GM18951 (cell line): ENCODE measurements around the gene DCBLD1.

Experiments used
- POLR2A ChIP-seq: IDR thresholded peaks from 4 replicates; pipeline ENCODE4 v1.6.1; 2011; ENCODE audit warnings: mild to moderate bottlenecking; ENCODE audit not compliant: insufficient read length, insufficient read depth; ENCODE audit errors: extremely low read depth
- in situ Hi-C: fragments of 300-500 bp; cut with MboI; formaldehyde crosslinking; loops from one replicate; pipeline ENCODE4 v1.12.0; 2022; ENCODE audit warnings: low sequenced_read_pairs, mixed read lengths, inconsistent platforms; ENCODE audit not compliant: unreplicated experiment

The DCBLD1 gene

DNA sequence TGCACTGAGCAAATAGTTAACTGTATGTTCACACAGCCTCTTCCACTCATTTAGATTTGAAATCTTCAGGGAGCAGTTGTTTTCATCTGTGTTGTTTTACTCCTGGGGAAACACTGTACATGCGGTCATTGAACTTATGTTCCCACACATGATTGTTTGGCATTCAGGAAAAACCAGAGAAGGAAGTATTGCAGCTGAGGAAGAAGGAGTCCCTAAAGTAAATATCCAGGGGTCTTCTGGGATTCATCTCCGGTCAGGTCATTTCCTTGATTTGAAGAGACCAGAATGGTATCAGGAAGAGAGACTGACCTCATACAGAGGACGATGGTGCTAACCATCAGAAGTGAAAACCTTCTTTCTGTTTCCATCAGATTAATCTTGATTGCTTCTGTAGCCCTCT, 52.5 kb downstream of the DCBLD1 start:
- TF ChIP-seq POLR2A = no peak
- in situ Hi-C loops = no loop called here

DNA sequence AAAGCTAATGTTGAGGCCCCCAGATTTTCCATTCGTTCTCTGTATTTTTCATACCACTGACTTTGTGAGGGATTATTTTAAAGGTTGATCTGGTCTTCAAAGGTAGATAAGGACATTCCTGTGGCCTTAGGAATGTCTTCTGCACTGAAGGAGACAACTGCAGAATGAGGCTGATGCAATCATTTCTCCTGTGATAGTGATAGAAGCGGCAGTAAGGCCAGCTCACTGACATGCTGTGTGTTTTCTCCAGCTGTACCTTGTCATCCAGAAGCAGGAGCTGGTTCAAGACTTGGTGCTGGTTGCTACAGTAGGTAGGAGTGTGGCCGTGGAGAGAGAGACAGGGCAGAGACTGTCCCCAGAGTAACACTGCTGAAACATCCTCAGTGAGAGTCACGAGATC, 53.8 kb downstream of the DCBLD1 start:
- in situ Hi-C loops = no loop called here
- TF ChIP-seq POLR2A = no peak

- no peak for TF ChIP-seq POLR2A
- in situ Hi-C loops = no loop called here
These were observed 56.1 kb downstream of the DCBLD1 start for GRCh38 chr6:117538615-117539014.

DNA sequence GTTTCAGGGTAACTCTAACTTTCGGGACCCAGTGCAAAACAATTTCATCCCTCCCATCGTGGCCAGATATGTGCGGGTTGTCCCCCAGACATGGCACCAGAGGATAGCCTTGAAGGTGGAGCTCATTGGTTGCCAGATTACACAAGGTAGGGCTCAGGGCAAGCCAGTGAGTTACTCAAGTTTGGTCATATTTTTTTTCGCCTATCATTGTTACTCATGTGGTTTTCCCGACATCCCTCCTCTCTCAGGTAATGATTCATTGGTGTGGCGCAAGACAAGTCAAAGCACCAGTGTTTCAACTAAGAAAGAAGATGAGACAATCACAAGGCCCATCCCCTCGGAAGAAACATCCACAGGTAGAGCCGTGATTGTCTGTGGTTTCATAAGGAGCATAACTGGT, 58.2 kb downstream of the DCBLD1 start:
- no peak for TF ChIP-seq POLR2A
- in situ Hi-C loops = no loop called here

- in situ Hi-C loops = no loop called here
- TF ChIP-seq POLR2A = no peak
These were observed 60.0 kb downstream of the DCBLD1 start for GRCh38 chr6:117542493-117542892.

DNA sequence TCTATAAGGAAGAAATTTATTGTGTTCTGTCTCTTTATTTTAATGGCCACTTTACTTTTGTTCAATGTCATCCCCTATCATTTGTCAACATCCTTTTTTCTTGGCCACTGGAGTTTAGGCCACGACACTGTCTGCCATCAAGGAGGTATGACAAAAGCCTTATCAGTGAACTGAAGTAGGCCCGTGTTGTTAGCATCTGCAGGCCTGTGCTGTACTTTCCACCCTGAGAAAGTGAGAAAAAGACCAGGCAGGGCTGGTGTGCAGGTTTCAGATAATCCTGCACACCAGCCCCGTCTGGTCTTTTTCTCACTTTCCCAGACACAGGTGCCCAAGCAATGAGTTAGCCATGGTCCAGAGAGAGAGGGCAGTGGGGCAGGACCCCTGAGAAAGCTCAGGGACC, 62.2 kb downstream of the DCBLD1 start:
- in situ Hi-C loops = no loop called here
- TF ChIP-seq POLR2A = no peak

DNA sequence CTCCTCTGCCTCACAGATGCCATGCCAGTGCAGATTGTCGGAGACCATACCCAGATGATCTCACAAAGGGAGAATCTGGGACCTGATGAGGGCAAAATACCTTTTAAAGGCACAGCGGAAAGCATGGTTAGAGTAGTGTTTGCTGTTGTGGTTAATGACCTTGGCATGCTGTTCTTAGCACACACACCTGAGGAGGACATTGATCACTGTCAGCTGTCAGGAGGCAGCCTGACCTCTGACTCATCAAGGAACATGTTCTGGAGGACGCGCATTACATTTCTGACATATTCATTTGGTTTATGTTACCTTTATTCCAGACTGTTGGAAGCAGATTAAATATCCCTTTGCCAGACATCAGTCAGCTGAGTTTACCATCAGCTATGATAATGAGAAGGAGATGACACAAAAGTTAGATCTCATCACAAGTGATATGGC, 62.7 kb downstream of the DCBLD1 start:
- TF ChIP-seq POLR2A = no peak
- in situ Hi-C loops = no loop called here

DNA sequence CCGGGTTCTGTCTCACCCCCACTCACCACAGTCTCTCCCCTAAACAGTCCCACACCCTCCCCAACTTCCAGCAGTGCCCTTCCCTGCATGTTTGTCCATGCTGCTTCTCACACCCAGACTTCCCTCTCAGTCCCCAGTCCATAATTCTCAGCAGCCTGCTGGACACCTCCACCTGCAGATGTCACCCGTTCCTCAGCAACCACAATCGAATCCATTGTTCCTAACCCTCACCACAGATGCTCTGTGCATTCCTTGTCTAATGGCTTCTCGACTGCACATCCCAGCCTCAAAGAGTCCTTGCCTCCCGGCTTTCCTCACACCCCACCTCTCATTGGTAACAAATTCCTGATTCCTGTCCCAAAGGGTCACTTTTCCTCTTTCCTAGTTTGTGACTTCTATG, 64.2 kb downstream of the DCBLD1 start:
- TF ChIP-seq POLR2A = no peak
- in situ Hi-C loops = no loop called here

DNA sequence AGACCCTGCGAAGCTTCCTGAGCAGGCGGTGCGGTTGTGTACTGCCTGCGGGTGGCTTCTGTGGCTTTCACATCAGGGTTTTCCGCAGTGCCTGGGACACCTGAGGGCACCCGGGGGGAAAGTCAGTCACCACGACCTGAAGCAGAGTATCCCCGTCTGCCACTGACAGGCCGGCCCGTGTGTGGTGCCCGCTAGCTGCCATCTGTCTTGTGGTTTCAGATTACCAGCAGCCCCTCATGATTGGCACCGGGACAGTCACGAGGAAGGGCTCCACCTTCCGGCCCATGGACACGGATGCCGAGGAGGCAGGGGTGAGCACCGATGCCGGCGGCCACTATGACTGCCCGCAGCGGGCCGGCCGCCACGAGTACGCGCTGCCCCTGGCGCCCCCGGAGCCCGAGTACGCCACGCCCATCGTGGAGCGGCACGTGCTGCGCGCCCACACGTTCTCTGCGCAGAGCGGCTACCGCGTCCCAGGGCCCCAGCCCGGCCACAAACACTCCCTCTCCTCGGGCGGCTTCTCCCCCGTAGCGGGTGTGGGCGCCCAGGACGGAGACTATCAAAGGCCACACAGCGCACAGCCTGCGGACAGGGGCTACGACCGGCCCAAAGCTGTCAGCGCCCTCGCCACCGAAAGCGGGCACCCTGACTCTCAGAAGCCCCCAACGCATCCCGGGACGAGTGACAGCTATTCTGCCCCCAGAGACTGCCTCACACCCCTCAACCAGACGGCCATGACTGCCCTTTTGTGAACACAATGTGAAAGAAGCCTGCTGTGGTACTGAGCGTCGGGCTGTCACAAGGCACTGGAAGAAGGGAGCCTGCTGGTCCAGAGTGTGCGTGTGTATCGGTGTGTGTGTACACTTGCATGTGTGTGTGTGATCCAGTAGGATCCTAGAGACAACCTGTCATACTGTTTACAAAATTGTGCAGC, 65.5 kb downstream of the DCBLD1 start:
- no peak for TF ChIP-seq POLR2A
- in situ Hi-C loops = no loop called here

DNA sequence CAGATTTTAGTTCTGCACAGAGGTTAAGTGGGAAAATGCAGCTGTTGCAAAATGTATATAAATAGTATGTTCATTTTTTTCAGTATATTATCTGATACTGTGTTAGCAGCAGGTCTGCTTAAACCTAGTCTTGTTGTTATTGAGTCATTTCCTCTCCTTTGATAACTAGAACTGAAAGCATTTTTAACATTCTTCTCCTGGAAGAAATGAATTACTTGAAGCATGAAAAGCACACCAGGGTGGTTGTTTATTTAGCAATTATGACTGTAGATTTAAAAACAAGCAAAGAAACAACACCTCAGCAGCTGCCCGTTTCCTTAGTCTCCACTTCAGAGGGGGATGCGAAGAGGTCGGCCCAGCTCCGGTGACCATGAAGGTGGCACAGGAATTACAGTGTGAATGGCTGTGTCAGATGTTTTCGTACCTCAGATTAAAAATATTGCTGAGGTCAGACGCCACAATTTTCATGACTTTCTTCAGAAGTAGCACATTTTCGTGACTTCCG, 66.4 kb downstream of the DCBLD1 start:
- in situ Hi-C loops = no loop called here
- no peak for TF ChIP-seq POLR2A

- in situ Hi-C loops = loop anchor here (10.0 to 25.0 kb wide), 2 partner anchors 105 to 212 kb away; no protein-coding TSS in a partner anchor
- TF ChIP-seq POLR2A = no peak
These were observed 67.1 kb downstream of the DCBLD1 start for GRCh38 chr6:117549611-117550010.

- in situ Hi-C loops = loop anchor here (10.0 to 25.0 kb wide), 2 partner anchors 105 to 213 kb away; no protein-coding TSS in a partner anchor
- no peak for TF ChIP-seq POLR2A
These were observed 67.7 kb downstream of the DCBLD1 start for GRCh38 chr6:117550078-117550600.

DNA sequence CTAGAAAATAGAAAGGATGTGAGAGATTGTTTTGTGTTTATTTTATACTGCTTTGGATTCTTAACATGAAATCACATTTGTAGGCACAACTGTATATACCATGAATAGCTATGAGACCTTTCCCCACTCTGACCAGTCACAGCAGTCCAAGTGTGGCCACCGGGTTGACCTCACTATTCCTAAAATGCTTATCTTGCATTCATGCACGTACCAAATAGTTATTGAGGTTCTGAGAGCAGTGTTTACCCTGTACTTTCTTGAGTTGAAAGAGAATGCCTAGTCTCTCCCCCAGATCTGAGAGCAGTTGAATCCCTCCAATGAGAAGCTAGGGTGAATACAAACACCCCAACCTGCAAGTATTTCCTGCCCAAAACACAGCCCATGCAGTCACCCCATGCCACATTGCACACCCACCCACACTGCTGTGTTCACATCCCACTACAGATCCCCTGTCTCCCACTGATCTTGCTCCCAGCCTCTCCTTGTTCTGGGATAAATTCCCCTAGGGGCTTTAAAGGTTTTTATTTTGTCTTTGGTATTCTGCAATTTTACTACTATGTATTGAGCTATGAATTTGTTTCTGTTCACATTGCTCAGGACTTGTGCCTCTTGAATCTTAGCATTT, 68.3 kb downstream of the DCBLD1 start:
- TF ChIP-seq POLR2A = no peak
- in situ Hi-C loops = loop anchor here (10.0 to 25.0 kb wide), 2 partner anchors 106 to 213 kb away; no protein-coding TSS in a partner anchor

DNA sequence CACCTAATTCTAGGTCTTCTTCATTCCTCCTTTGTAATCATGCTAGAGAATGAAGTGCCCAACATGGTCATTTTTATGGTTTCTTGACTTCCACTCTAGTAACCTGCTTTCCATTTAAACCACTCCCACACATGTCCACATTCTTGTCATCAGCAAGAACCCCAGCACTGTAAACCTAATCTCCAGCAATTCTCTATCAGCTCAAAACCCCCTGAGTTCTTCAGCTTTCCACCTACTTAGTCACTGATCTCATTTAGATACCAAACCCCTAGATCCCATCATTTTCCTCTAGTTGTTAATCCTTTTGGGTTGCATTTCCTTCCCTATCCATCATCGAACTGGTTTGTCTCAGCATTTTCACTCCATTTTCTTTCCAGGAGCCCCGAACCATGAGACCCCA, 70.1 kb downstream of the DCBLD1 start:
- in situ Hi-C loops = loop anchor here (10.0 to 25.0 kb wide), 2 partner anchors 108 to 215 kb away; no protein-coding TSS in a partner anchor

More for the DNA sequence above, 70.1 kb downstream of the DCBLD1 start:
- no peak for TF ChIP-seq POLR2A
